Neural cell (in vitro differentiated cells): ENCODE data around the gene BLOC1S1. TPM values are rescaled to one million over a fixed set of nuclear protein-coding genes. Genes with fewer than 3 reads are reported as not detected.

Experiments used
- H2AFZ ChIP-seq: fragments of 200-600, 300-800 bp; sonication (generic), shearing (Covaris generic); 2 replicates; pipeline ENCODE4 v1.6.0; 2014; ENCODE audit warnings: low read depth, mild to moderate bottlenecking, antibody characterized with exemption, low read length, moderate library complexity
- H3F3A ChIP-seq: fragments of 200-600 bp; shearing (Covaris generic); 2 replicates; pipeline ENCODE4 v1.6.1; 2016; ENCODE audit warnings: mild to moderate bottlenecking, moderate library complexity, mixed read lengths, antibody characterized with exemption, low read length; ENCODE audit not compliant: insufficient read depth, poor library complexity, severe bottlenecking
- H3K27ac ChIP-seq: fragments of 200-600, 300-800 bp; sonication (generic), shearing (Covaris generic); 2 replicates; pipeline ENCODE4 v1.5.1; 2014; ENCODE audit warnings: mild to moderate bottlenecking, low read length, moderate library complexity
- H3K27me3 ChIP-seq: fragments of 300-800, 200-600 bp; sonication (generic), shearing (Covaris generic); 2 replicates; pipeline ENCODE4 v1.6.0; 2014; ENCODE audit warnings: mild to moderate bottlenecking, low read depth, low read length, moderate library complexity; ENCODE audit not compliant: insufficient read depth
- H3K36me3 ChIP-seq: fragments of 300-800, 200-600 bp; sonication (generic), shearing (Covaris generic); 2 replicates; pipeline ENCODE4 v1.5.1; 2014; ENCODE audit warnings: mild to moderate bottlenecking, antibody characterized with exemption, low read length, moderate library complexity; ENCODE audit not compliant: insufficient read depth
- H3K4me2 ChIP-seq: fragments of 300-800, 200-600 bp; sonication (generic), shearing (Covaris generic); 2 replicates; pipeline ENCODE4 v1.6.0; 2014; ENCODE audit warnings: mild to moderate bottlenecking, low read length
- H3K4me3 ChIP-seq: fragments of 300-800, 200-600 bp; sonication (generic), shearing (Covaris generic); 2 replicates; pipeline ENCODE4 v1.5.1; 2014; ENCODE audit warnings: mild to moderate bottlenecking, low read length, moderate library complexity
- H3K79me2 ChIP-seq: fragments of 200-600 bp; shearing (Covaris generic); replicated peaks from 2 replicates; pipeline ENCODE4 v1.6.0; 2014; ENCODE audit warnings: mild to moderate bottlenecking, low read length, moderate library complexity; ENCODE audit not compliant: insufficient read depth
- H3K9ac ChIP-seq: fragments of 300-800, 200-600 bp; sonication (generic), shearing (Covaris generic); 2 replicates; pipeline ENCODE4 v1.6.1; 2016; ENCODE audit warnings: mild to moderate bottlenecking, low read length, mixed read lengths
- H3K9me2 ChIP-seq: fragments of 200-600 bp; shearing (Covaris generic); 2 replicates; pipeline ENCODE4 v1.6.1; 2016; ENCODE audit warnings: mild to moderate bottlenecking, low read length, mixed read lengths; ENCODE audit not compliant: insufficient read depth
- H3K9me3 ChIP-seq: fragments of 200-600, 300-800 bp; sonication (generic), shearing (Covaris generic); 2 replicates; pipeline ENCODE4 v1.6.1; 2016; ENCODE audit warnings: mild to moderate bottlenecking, mixed run types, low read length, moderate library complexity, mixed read lengths
- H4K20me1 ChIP-seq: fragments of 200-600 bp; shearing (Covaris generic); 2 replicates; pipeline ENCODE4 v1.6.1; 2016; ENCODE audit warnings: mild to moderate bottlenecking, mixed run types; ENCODE audit not compliant: insufficient read depth
- EP300 ChIP-seq: fragments of 450-650 bp; conservative IDR thresholded peaks from 2 replicates; pipeline ENCODE4 v1.6.1; 2014; ENCODE audit warnings: antibody characterized with exemption, mild to moderate bottlenecking, moderate library complexity; ENCODE audit not compliant: poor library complexity, severe bottlenecking
- EZH2 ChIP-seq: fragments of 200-600, 300-800 bp; shearing (Covaris generic), sonication (generic); IDR thresholded peaks from 2 replicates; pipeline ENCODE4 v1.6.1; 2014; ENCODE audit warnings: antibody characterized with exemption, low read length, borderline replicate concordance, mild to moderate bottlenecking; ENCODE audit not compliant: insufficient read depth, poor library complexity, severe bottlenecking
- MXI1 ChIP-seq: fragments of 450-650 bp; conservative IDR thresholded peaks from 2 replicates; pipeline ENCODE4 v1.6.1; 2014; ENCODE audit warnings: antibody characterized with exemption, mild to moderate bottlenecking; ENCODE audit not compliant: poor library complexity, severe bottlenecking
- POLR2AphosphoS5 ChIP-seq: IDR thresholded peaks from 2 replicates; pipeline ENCODE4 v1.6.1; 2012
- RAD21 ChIP-seq: fragments of 450-650 bp; conservative IDR thresholded peaks from 2 replicates; pipeline ENCODE4 v1.6.1; 2014; ENCODE audit warnings: antibody characterized with exemption, mild to moderate bottlenecking, moderate library complexity
- SMC3 ChIP-seq: fragments of 450-650 bp; conservative IDR thresholded peaks from 2 replicates; pipeline ENCODE4 v1.6.1; 2014; ENCODE audit warnings: antibody characterized with exemption, mild to moderate bottlenecking, moderate library complexity; ENCODE audit not compliant: poor library complexity
- TAF1 ChIP-seq: IDR thresholded peaks from 2 replicates; pipeline ENCODE4 v1.6.1; 2012; ENCODE audit warnings: low read depth
- polyA plus RNA-seq: library from polyadenylated mRNA; depleted of rRNA; stranded (reverse); fragments of >200 nt; gene quantifications from 2 replicates; pipeline ENCODE4 v1.2.3, GENCODE V29; 2014
- TF ChIP-seq, protein P1 (sequence below): IDR thresholded peaks from 2 replicates; pipeline ENCODE4 v1.6.1; 2012; ENCODE audit warnings: borderline replicate concordance

Gene BLOC1S1
- polyA plus RNA-seq, 1 donor from 2014 or later = 217 TPM

- H3K9me2 ChIP-seq = no peaks in the 10 kb centered on the region
- no peaks in the 10 kb centered on the region for H4K20me1 ChIP-seq
- H3K9ac ChIP-seq = no peak overlapping the region
- no peak overlapping the region for H3K27ac ChIP-seq
- no peak overlapping the region for H2AFZ ChIP-seq
- H3K4me3 ChIP-seq = no peak overlapping the region
- no peaks in the 10 kb centered on the region for H3F3A ChIP-seq
- no peak for TF ChIP-seq TAF1
- no peak for TF ChIP-seq RAD21
- TF ChIP-seq EP300 = no peak
- TF ChIP-seq, protein P1, sequence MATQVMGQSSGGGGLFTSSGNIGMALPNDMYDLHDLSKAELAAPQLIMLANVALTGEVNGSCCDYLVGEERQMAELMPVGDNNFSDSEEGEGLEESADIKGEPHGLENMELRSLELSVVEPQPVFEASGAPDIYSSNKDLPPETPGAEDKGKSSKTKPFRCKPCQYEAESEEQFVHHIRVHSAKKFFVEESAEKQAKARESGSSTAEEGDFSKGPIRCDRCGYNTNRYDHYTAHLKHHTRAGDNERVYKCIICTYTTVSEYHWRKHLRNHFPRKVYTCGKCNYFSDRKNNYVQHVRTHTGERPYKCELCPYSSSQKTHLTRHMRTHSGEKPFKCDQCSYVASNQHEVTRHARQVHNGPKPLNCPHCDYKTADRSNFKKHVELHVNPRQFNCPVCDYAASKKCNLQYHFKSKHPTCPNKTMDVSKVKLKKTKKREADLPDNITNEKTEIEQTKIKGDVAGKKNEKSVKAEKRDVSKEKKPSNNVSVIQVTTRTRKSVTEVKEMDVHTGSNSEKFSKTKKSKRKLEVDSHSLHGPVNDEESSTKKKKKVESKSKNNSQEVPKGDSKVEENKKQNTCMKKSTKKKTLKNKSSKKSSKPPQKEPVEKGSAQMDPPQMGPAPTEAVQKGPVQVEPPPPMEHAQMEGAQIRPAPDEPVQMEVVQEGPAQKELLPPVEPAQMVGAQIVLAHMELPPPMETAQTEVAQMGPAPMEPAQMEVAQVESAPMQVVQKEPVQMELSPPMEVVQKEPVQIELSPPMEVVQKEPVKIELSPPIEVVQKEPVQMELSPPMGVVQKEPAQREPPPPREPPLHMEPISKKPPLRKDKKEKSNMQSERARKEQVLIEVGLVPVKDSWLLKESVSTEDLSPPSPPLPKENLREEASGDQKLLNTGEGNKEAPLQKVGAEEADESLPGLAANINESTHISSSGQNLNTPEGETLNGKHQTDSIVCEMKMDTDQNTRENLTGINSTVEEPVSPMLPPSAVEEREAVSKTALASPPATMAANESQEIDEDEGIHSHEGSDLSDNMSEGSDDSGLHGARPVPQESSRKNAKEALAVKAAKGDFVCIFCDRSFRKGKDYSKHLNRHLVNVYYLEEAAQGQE = no peak
- no peak for TF ChIP-seq SMC3
- TF ChIP-seq EZH2 = no peak
- no peak for TF ChIP-seq MXI1
- no peak for TF ChIP-seq POLR2AphosphoS5
- no peaks in the 10 kb centered on the region for H3K79me2 ChIP-seq
- H3K36me3 ChIP-seq = no peaks in the 10 kb centered on the region
- H3K27me3 ChIP-seq = no peaks in the 10 kb centered on the region
- H3K9me3 ChIP-seq = no peaks in the 10 kb centered on the region
- no peak overlapping the region for H3K4me2 ChIP-seq
Observed at GRCh38 chr12:55698241-55698955, 17.4 kb upstream of the BLOC1S1 start.

- no peaks in the 10 kb centered on the region for H3K9me2 ChIP-seq
- TF ChIP-seq EP300 = no peak
- no peaks in the 10 kb centered on the region for H3K9me3 ChIP-seq
- H4K20me1 ChIP-seq = no peaks in the 10 kb centered on the region
- H3K4me2 ChIP-seq = no peak overlapping the region
- no peaks in the 10 kb centered on the region for H3K79me2 ChIP-seq
- no peaks in the 10 kb centered on the region for H3K36me3 ChIP-seq
- H3K4me3 ChIP-seq = no peak overlapping the region
- H3K27me3 ChIP-seq = no peaks in the 10 kb centered on the region
- H3K9ac ChIP-seq = no peak overlapping the region
- no peak overlapping the region for H2AFZ ChIP-seq
- H3F3A ChIP-seq = no peaks in the 10 kb centered on the region
- no peak overlapping the region for H3K27ac ChIP-seq
Observed at GRCh38 chr12:55698965-55699364, 16.9 kb upstream of the BLOC1S1 start.

DNA sequence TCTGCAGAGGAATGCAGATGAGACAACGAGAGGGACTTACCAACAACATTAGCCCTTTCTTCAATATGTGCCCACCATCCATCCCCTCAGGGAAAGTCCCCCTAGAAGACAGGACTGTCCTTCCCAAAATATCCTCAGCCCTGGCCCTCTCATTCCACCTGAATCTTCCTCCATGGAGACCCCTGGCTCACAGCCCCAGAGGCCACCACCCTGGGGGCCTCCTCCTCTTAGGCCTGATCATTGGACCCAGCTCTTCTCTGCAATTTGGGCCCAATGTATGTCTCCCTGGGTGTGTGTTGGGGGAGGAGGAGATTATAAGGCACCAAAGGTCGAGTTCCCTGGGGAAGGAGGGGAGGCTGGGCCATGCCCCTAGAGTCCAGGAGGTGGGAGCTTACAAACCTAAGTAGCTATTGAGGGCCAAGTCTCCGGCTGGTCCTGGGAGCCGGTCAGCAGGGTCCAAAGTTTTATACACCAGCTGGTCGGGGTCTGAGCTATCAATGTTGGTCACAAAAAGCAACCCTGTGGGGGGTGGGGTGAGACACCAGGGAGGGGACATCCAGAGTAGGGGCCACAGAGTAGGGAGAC lies 16.3 kb upstream of the BLOC1S1 start:
- no peaks in the 10 kb centered on the region for H4K20me1 ChIP-seq
- no peak overlapping the region for H3K4me2 ChIP-seq
- H3K27me3 ChIP-seq = no peaks in the 10 kb centered on the region
- H3K9me2 ChIP-seq = no peaks in the 10 kb centered on the region
- H3K36me3 ChIP-seq = no peaks in the 10 kb centered on the region
- H3K4me3 ChIP-seq = no peak overlapping the region
- H2AFZ ChIP-seq = no peak overlapping the region
- no peaks in the 10 kb centered on the region for H3F3A ChIP-seq
- H3K27ac ChIP-seq = no peak overlapping the region
- H3K79me2 ChIP-seq = no peaks in the 10 kb centered on the region
- TF ChIP-seq MXI1 (no peak), EP300 (no peak), TAF1 (no peak)
- no peaks in the 10 kb centered on the region for H3K9me3 ChIP-seq
- no peak overlapping the region for H3K9ac ChIP-seq
